Endothelial cell of umbilical vein (primary cell): ENCODE results near the gene SORCS3. TPM values are rescaled to one million over a fixed set of nuclear protein-coding genes. Genes with fewer than 3 reads are reported as not detected.

Source experiments
- BruUV-seq: library from RNA; stranded (reverse); fragments of 400-500 nt; replicated peaks from 2 replicates; lab custom pipeline; 2021; lab: Mats Ljungman, UMichigan
- CTCF ChIA-PET: fragments of 300-600, 350-600 bp; sonication (Branson Sonifier 250); formaldehyde crosslinking; loops from one replicate; lab custom pipeline; 2021; ENCODE audit warnings: antibody characterized with exemption, inconsistent platforms; lab: Charles Lee
- POLR2A ChIA-PET: fragments of 300-600, 350-600 bp; sonication (Branson Sonifier 250); formaldehyde crosslinking; loops from one replicate; lab custom pipeline; 2021; ENCODE audit warnings: antibody characterized with exemption, inconsistent platforms; lab: Charles Lee
- DNase-seq: peaks from one replicate; pipeline ENCODE4 v3.0.0-alpha.2; 2011; ENCODE audit warnings: low read depth, low spot score
- FAIRE-seq: peaks from 2 replicates; lab custom pipeline; 2011; peaks lifted over from hg19 to GRCh38; lab: Jason Lieb, UNC
- H2AFZ ChIP-seq: 2 replicates; pipeline ENCODE4 v1.6.0; 2012; ENCODE audit warnings: low read depth, low read length, control low read depth, inconsistent platforms
- H3K27ac ChIP-seq: 2 replicates; pipeline ENCODE4 v1.5.1; 2011; ENCODE audit warnings: low read depth, mild to moderate bottlenecking, control low read depth, low read length, moderate library complexity; ENCODE audit not compliant: insufficient read depth
- H3K27me3 ChIP-seq, 2 experiments: 2 replicates each; pipeline versions ENCODE4 v1.6.0 to v1.6.1; 2011; ENCODE audit warnings: low read length in 2 of 2, mixed read lengths in 1 of 2; ENCODE audit not compliant: control insufficient read depth in 2 of 2, insufficient read depth in 2 of 2
- H3K36me3 ChIP-seq, 2 experiments: 2 replicates in 1 of 2; 3 replicates in 1 of 2; pipeline ENCODE4 v1.5.1; 2011; ENCODE audit warnings: low read length in 2 of 2, mild to moderate bottlenecking in 1 of 2, moderate library complexity in 1 of 2; ENCODE audit not compliant: control insufficient read depth in 2 of 2, insufficient read depth in 2 of 2; ENCODE audit errors: extremely low read depth in 1 of 2
- H3K4me1 ChIP-seq: 3 replicates; pipeline ENCODE4 v1.5.1; 2011; ENCODE audit warnings: mild to moderate bottlenecking, low read length; ENCODE audit not compliant: control insufficient read depth, insufficient read depth; ENCODE audit errors: extremely low read depth
- H3K4me2 ChIP-seq: 2 replicates; pipeline ENCODE4 v1.6.1; 2011; ENCODE audit warnings: low read length, control low read depth, mixed read lengths; ENCODE audit not compliant: insufficient read depth
- H3K4me3 ChIP-seq, 3 experiments: fragments of 200-600 bp in 1 of 3; sonication (generic), shearing (Covaris generic) in 1 of 3; replicated peaks in 1 of 3; 2 replicates each; pipeline ENCODE4 v1.5.1; 2011 to 2016; ENCODE audit warnings: control low read depth in 3 of 3, low read length in 3 of 3, mild to moderate bottlenecking in 2 of 3, inconsistent platforms in 1 of 3, low read depth in 1 of 3, moderate library complexity in 1 of 3; ENCODE audit not compliant: insufficient read depth in 1 of 3
- H3K79me2 ChIP-seq: 2 replicates; pipeline ENCODE4 v1.6.0; 2012; ENCODE audit warnings: low read length, inconsistent platforms; ENCODE audit not compliant: control insufficient read depth, insufficient read depth
- H3K9ac ChIP-seq: replicated peaks from 2 replicates; pipeline ENCODE3; 2011; ENCODE audit warnings: low read length, control low read depth; ENCODE audit not compliant: insufficient read depth; ENCODE audit errors: extremely low read depth
- H3K9me1 ChIP-seq: replicated peaks from 3 replicates; pipeline ENCODE4 v1.6.0; 2011; ENCODE audit warnings: mild to moderate bottlenecking, low read length; ENCODE audit not compliant: control insufficient read depth, insufficient read depth; ENCODE audit errors: extremely low read depth
- H3K9me3 ChIP-seq: replicated peaks from 2 replicates; pipeline ENCODE4 v1.5.1; 2012; ENCODE audit warnings: low read length, inconsistent platforms; ENCODE audit not compliant: control insufficient read depth, insufficient read depth
- H4K20me1 ChIP-seq: replicated peaks from 2 replicates; pipeline ENCODE3; 2011; ENCODE audit warnings: mild to moderate bottlenecking, low read length; ENCODE audit not compliant: control insufficient read depth, insufficient read depth; ENCODE audit errors: extremely low read depth
- CTCF ChIP-seq, 2 donors: IDR thresholded peaks; 1 replicate in 1 of 2; 2 replicates in 1 of 2; pipeline ENCODE4 v1.5.1; 2011; ENCODE audit warnings: low read length in 2 of 2, mild to moderate bottlenecking in 2 of 2, moderate library complexity in 2 of 2, control low read depth in 1 of 2, inconsistent platforms in 1 of 2, low read depth in 1 of 2; ENCODE audit not compliant: insufficient read depth in 1 of 2; ENCODE audit errors: extremely low read depth in 1 of 2
- EZH2 ChIP-seq: IDR thresholded peaks from 2 replicates; pipeline ENCODE4 v1.6.1; 2012; ENCODE audit warnings: borderline replicate concordance, low read depth, mild to moderate bottlenecking, moderate library complexity, low read length, inconsistent platforms; ENCODE audit not compliant: severe bottlenecking
- FOS ChIP-seq: IDR thresholded peaks from 2 replicates; pipeline ENCODE4 v1.6.1; 2011; ENCODE audit warnings: mild to moderate bottlenecking, low read length, moderate library complexity, borderline replicate concordance; ENCODE audit not compliant: insufficient read depth
- GATA2 ChIP-seq: IDR thresholded peaks from 2 replicates; pipeline ENCODE4 v1.7.0; 2011; ENCODE audit warnings: low read depth, mild to moderate bottlenecking, moderate library complexity, mixed read lengths, low read length; ENCODE audit not compliant: insufficient read length, insufficient read depth
- JUN ChIP-seq: IDR thresholded peaks from 2 replicates; pipeline ENCODE4 v1.6.1; 2011; ENCODE audit warnings: borderline replicate concordance, low read depth; ENCODE audit not compliant: insufficient read length, insufficient read depth
- MAX ChIP-seq: IDR thresholded peaks from 2 replicates; pipeline ENCODE4 v1.6.1; 2011; ENCODE audit not compliant: insufficient read depth, insufficient read length
- MYC ChIP-seq: IDR thresholded peaks from one replicate; pipeline ENCODE4 v1.6.1; 2011; ENCODE audit warnings: mild to moderate bottlenecking, low read depth, low read length
- POLR2A ChIP-seq: IDR thresholded peaks from 2 replicates; pipeline ENCODE4 v1.6.1; 2012; ENCODE audit warnings: low read depth, mild to moderate bottlenecking, control low read depth, low read length
- POLR2AphosphoS5 ChIP-seq: IDR thresholded peaks from 2 replicates; pipeline ENCODE4 v1.6.1; 2012; ENCODE audit warnings: low read depth, mild to moderate bottlenecking, control low read depth, low read length, moderate library complexity; ENCODE audit not compliant: insufficient read depth
- dilution Hi-C: fragments of 300-500 bp; cut with MboI; formaldehyde crosslinking; loops from one replicate; pipeline ENCODE4 v1.15.0; 2019; ENCODE audit warnings: low sequenced_read_pairs; ENCODE audit not compliant: extremely low pct_ligation_motif_present
- intact Hi-C: fragments of 100-400 bp; cut with micrococcal nuclease; formaldehyde crosslinking; loops from one replicate; pipeline ENCODE4 v1.10.0; 2022
- polyA plus RNA-seq, 4 experiments: library from polyadenylated mRNA; depleted of rRNA in 3 of 4; stranded (reverse) in 3 of 4; unstranded in 1 of 4; fragments of >200 nt; gene quantifications; 2 replicates each; pipeline versions ENCODE4 v1.2.1 to v1.2.3, GENCODE V29; 2011 to 2012; ENCODE audit warnings: missing spikeins in 1 of 4
- total RNA-seq: library from RNA; stranded (reverse); gene quantifications from 2 replicates; pipeline ENCODE4 v1.2.3, GENCODE V29; 2021

SORCS3 gene
- total and polyA plus RNA-seq, 2 donors (not counting 3 experiments of a cell fraction or from before 2014, with no cell fraction given) = not detected

DNA sequence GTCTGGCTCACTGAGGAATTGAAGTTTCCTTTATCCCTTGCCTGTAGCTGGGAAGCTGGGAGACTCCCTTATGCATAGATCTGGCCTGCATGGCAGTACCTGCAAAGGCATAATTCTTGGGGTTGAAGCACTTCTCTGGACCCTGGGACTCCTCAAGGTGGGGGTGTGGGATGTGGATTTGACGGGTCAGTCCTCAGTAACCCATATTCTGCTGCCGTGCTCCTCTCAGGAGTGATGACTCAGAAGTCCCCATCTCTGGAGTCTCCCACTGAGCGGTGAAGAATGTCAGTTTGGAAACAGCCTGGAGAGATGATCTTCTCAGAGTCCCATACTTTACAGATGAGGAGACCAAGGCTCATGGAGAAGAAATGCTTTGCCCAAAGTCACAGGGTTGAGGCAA is 49.0 kb downstream of the SORCS3 start:
- intact Hi-C loops (no loop called here), dilution Hi-C loops (no loop called here)
- no peak overlapping the region for H3K9ac ChIP-seq
- H3K27me3 ChIP-seq = no peaks in the 10 kb centered on the region
- DNase-seq = no peak
- BruUV-seq = no TSS peak
- POLR2A ChIA-PET = no interaction called here
- no peak for FAIRE-seq
- CTCF ChIA-PET = no interaction called here
- no peak overlapping the region for H3K4me2 ChIP-seq
- H3K4me3 ChIP-seq = no peak overlapping the region
- H3K79me2 ChIP-seq = no peaks in the 10 kb centered on the region
- no peak overlapping the region for H3K27ac ChIP-seq
- no peak overlapping the region for H2AFZ ChIP-seq
- no peak for TF ChIP-seq MYC
- no peak for TF ChIP-seq JUN
- no peak for TF ChIP-seq CTCF (IDR thresholded peaks at IDR 0.05; ENCODE audit: extremely low read depth in 1 of 2, insufficient read depth in 1 of 2, low read depth in 1 of 2, low read length in 2 of 2)
- TF ChIP-seq POLR2AphosphoS5 = no peak
- no peak for TF ChIP-seq FOS
- TF ChIP-seq MAX = no peak
- no peak for TF ChIP-seq EZH2
- no peak for TF ChIP-seq POLR2A
- no peak for TF ChIP-seq GATA2
- peaks cover 7% of the 10 kb centered on the region for H3K9me3 ChIP-seq
- H3K9me1 ChIP-seq = no peaks in the 10 kb centered on the region
- no peaks in the 10 kb centered on the region for H3K4me1 ChIP-seq
- H3K36me3 ChIP-seq = no peaks in the 10 kb centered on the region
- H4K20me1 ChIP-seq = no peaks in the 10 kb centered on the region
